HCT116 (cell line): ENCODE measurements around the gene LSM11. TPM values are rescaled to one million over a fixed set of nuclear protein-coding genes. Genes with fewer than 3 reads are reported as not detected.
A peak's percentile ranks its signal among the peaks of the same experiment; 100 is the strongest.

Experiments used
- ATAC-seq: fragments of 200-7000 bp; cut with Tn5 transposase; 2 replicates; pipeline ENCODE4 v1.9.1; 2020; ENCODE audit warnings: mild to moderate bottlenecking, moderate library complexity
- BruUV-seq: library from RNA; stranded (reverse); fragments of 400-500 nt; replicated peaks from 2 replicates; lab custom pipeline; 2021; lab: Mats Ljungman, UMichigan
- CTCF ChIA-PET: fragments of 300-600 bp; sonication (Branson Sonifier 250); formaldehyde crosslinking; loops from one replicate; lab custom pipeline; 2021; ENCODE audit warnings: antibody characterized with exemption; lab: Charles Lee
- POLR2A ChIA-PET: fragments of 300-600, 350-600 bp; sonication (Branson Sonifier 250); formaldehyde crosslinking; loops from one replicate; lab custom pipeline; 2021; ENCODE audit warnings: antibody characterized with exemption; lab: Charles Lee
- RAD21 ChIA-PET, 2 experiments: fragments of 300-600 bp; sonication (Branson Sonifier 250); formaldehyde crosslinking; loops; one replicate each; lab custom pipeline; 2023; ENCODE audit warnings: low total read pairs in 2 of 2; ENCODE audit not compliant: uncharacterized antibody in 2 of 2, unreplicated experiment in 2 of 2, low non-redundant PET in 1 of 2; lab: Charles Lee
- DNase-seq: peaks from one replicate; pipeline ENCODE4 v3.0.0-alpha.2; 2010; ENCODE audit warnings: low read depth, low spot score
- H2AFZ ChIP-seq: fragments of 200-600 bp; shearing (Covaris generic), sonication (generic); 2 replicates; pipeline ENCODE4 v1.6.1; 2017; ENCODE audit warnings: low read depth, mixed run types, mixed read lengths, antibody characterized with exemption, low read length; ENCODE audit not compliant: poor library complexity, severe bottlenecking
- H3K27ac ChIP-seq: 2 replicates; pipeline ENCODE4 v1.5.1; 2012; ENCODE audit warnings: low read depth, low read length
- H3K27me3 ChIP-seq: fragments of 200-600 bp; sonication (generic); 2 replicates; pipeline ENCODE4 v1.6.1; 2016; ENCODE audit warnings: mixed run types, low read length, mixed read lengths; ENCODE audit not compliant: insufficient read depth
- H3K36me3 ChIP-seq, 2 experiments: fragments of 200-500 bp in 1 of 2; fragments of 200-600 bp in 1 of 2; sonication (Bioruptor generic) in 1 of 2; sonication (generic) in 1 of 2; 2 replicates each; pipeline versions ENCODE4 v1.5.1 to v1.6.1; 2014 to 2016; ENCODE audit warnings: low read length in 2 of 2, inconsistent platforms in 1 of 2, mixed read lengths in 1 of 2, mixed run types in 1 of 2; ENCODE audit not compliant: insufficient read depth in 2 of 2, control insufficient read depth in 1 of 2
- H3K4me1 ChIP-seq, 2 experiments: fragments of 200-600 bp in 1 of 2; sonication (generic) in 1 of 2; 2 replicates each; pipeline versions ENCODE4 v1.5.1 to v1.6.1; 2012 to 2017; ENCODE audit warnings: low read length in 2 of 2, inconsistent platforms in 1 of 2, mild to moderate bottlenecking in 1 of 2, mixed read lengths in 1 of 2, mixed run types in 1 of 2, moderate library complexity in 1 of 2; ENCODE audit not compliant: insufficient read depth in 2 of 2, control insufficient read depth in 1 of 2
- H3K4me2 ChIP-seq: fragments of 200-600 bp; sonication (generic); 2 replicates; pipeline ENCODE4 v1.6.1; 2017; ENCODE audit warnings: mixed run types, low read length, mixed read lengths
- H3K4me3 ChIP-seq, 2 experiments: fragments of 200-600 bp in 1 of 2; sonication (generic) in 1 of 2; replicated peaks in 1 of 2; 2 replicates each; pipeline ENCODE4 v1.5.1; 2011 to 2016; ENCODE audit warnings: low read length in 2 of 2, control low read depth in 1 of 2, low read depth in 1 of 2, mild to moderate bottlenecking in 1 of 2, mixed read lengths in 1 of 2, mixed run types in 1 of 2
- H3K79me2 ChIP-seq: fragments of 200-600 bp; sonication (generic); 2 replicates; pipeline ENCODE4 v1.6.1; 2017; ENCODE audit warnings: mild to moderate bottlenecking, mixed run types, low read length, moderate library complexity, mixed read lengths; ENCODE audit not compliant: insufficient read depth
- H3K9ac ChIP-seq: fragments of 200-600 bp; sonication (generic); 2 replicates; pipeline ENCODE4 v1.6.1; 2016; ENCODE audit warnings: low read length, mixed read lengths
- H3K9me2 ChIP-seq: fragments of 200-600 bp; sonication (generic), shearing (Covaris generic); 2 replicates; pipeline ENCODE4 v1.6.1; 2017; ENCODE audit warnings: mixed run types, mild to moderate bottlenecking, moderate library complexity; ENCODE audit not compliant: insufficient read depth
- H3K9me3 ChIP-seq, 2 experiments: fragments of 200-500 bp in 1 of 2; fragments of 200-600 bp in 1 of 2; sonication (Bioruptor generic) in 1 of 2; sonication (generic) in 1 of 2; 2 replicates each; pipeline ENCODE4 v1.6.1; 2014 to 2017; ENCODE audit warnings: low read length in 2 of 2, mixed read lengths in 2 of 2, inconsistent platforms in 1 of 2, low read depth in 1 of 2, mild to moderate bottlenecking in 1 of 2, mixed run types in 1 of 2, moderate library complexity in 1 of 2; ENCODE audit not compliant: control insufficient read depth in 1 of 2, insufficient read depth in 1 of 2
- H4K20me1 ChIP-seq: fragments of 200-600 bp; sonication (generic), shearing (Covaris generic); 2 replicates; pipeline ENCODE4 v1.6.1; 2017; ENCODE audit warnings: mixed run types, mild to moderate bottlenecking, moderate library complexity; ENCODE audit not compliant: insufficient read depth
- CBX3 ChIP-seq: IDR thresholded peaks from 2 replicates; pipeline ENCODE4 v1.6.1; 2012; ENCODE audit warnings: low read depth
- EGR1 ChIP-seq: IDR thresholded peaks from 2 replicates; pipeline ENCODE4 v1.6.1; 2012; ENCODE audit warnings: low read depth
- ELF1 ChIP-seq: IDR thresholded peaks from 2 replicates; pipeline ENCODE4 v1.6.1; 2012; ENCODE audit warnings: low read depth, borderline replicate concordance
- EZH2 ChIP-seq: fragments of 200-600 bp; sonication (generic); IDR thresholded peaks from 2 replicates; pipeline ENCODE4 v1.6.1; 2017; ENCODE audit warnings: antibody characterized with exemption, mixed run types
- EZH2phosphoT487 ChIP-seq: fragments of 200-600 bp; IDR thresholded peaks from 2 replicates; pipeline ENCODE4 v1.6.1; 2018; ENCODE audit warnings: antibody characterized with exemption, borderline replicate concordance
- FOSL1 ChIP-seq: IDR thresholded peaks from 2 replicates; pipeline ENCODE4 v1.6.1; 2012; ENCODE audit warnings: low read depth
- JUND ChIP-seq: IDR thresholded peaks from 2 replicates; pipeline ENCODE4 v1.6.1; 2012
- POLR2A ChIP-seq: IDR thresholded peaks from 2 replicates; pipeline ENCODE4 v1.7.0; 2011; ENCODE audit warnings: borderline replicate concordance; ENCODE audit not compliant: insufficient read depth, insufficient read length; ENCODE audit errors: extremely low read depth
- POLR2AphosphoS5 ChIP-seq: IDR thresholded peaks from 2 replicates; pipeline ENCODE4 v1.6.1; 2011; ENCODE audit warnings: mild to moderate bottlenecking, low read depth, low read length, moderate library complexity
- RAD21 ChIP-seq: IDR thresholded peaks from 2 replicates; pipeline ENCODE4 v1.6.1; 2012; ENCODE audit warnings: low read depth, mild to moderate bottlenecking
- SIN3A ChIP-seq: IDR thresholded peaks from 2 replicates; pipeline ENCODE4 v1.6.1; 2012; ENCODE audit warnings: low read depth
- SP1 ChIP-seq: IDR thresholded peaks from 2 replicates; pipeline ENCODE4 v1.6.1; 2012; ENCODE audit warnings: low read depth
- YY1 ChIP-seq: IDR thresholded peaks from 2 replicates; pipeline ENCODE4 v1.6.1; 2011; ENCODE audit warnings: low read length, low read depth, moderate library complexity, mild to moderate bottlenecking; ENCODE audit not compliant: insufficient replicate concordance; ENCODE audit errors: extremely low read depth
- ZFX ChIP-seq: fragments of 450-650 bp; IDR thresholded peaks from 2 replicates; pipeline ENCODE4 v1.6.1; 2017
- ZNF274 ChIP-seq: fragments of 200-500 bp; sonication (Bioruptor generic); IDR thresholded peaks from 2 replicates; pipeline ENCODE4 v1.6.1; 2014; ENCODE audit warnings: mild to moderate bottlenecking, low read depth, low read length, inconsistent platforms
- intact Hi-C: fragments of 100-400 bp; cut with micrococcal nuclease; formaldehyde crosslinking; loops from 2 replicates; pipeline ENCODE4 v1.10.0; 2022
- total RNA-seq: library from RNA; stranded (reverse); gene quantifications from one replicate; pipeline ENCODE4 v1.2.1, GENCODE V29; 2021; ENCODE audit not compliant: unreplicated experiment
- TF ChIP-seq, protein P1 (sequence below), 3 experiments: fragments of 200-600 bp in 1 of 3; sonication (generic) in 1 of 3; IDR thresholded peaks in 2 of 3; conservative IDR thresholded peaks in 1 of 3; 2 replicates each; pipeline ENCODE4 v1.5.1; 2012 to 2017; ENCODE audit warnings: low read depth in 2 of 3, low read length in 2 of 3, antibody characterized with exemption in 1 of 3, borderline replicate concordance in 1 of 3, control low read depth in 1 of 3, mild to moderate bottlenecking in 1 of 3, mixed read lengths in 1 of 3, mixed run types in 1 of 3, moderate library complexity in 1 of 3; ENCODE audit not compliant: insufficient read depth in 1 of 3
- TF ChIP-seq, protein P2 (sequence below): IDR thresholded peaks from 2 replicates; pipeline ENCODE4 v1.6.1; 2012; ENCODE audit warnings: low read depth
- TF ChIP-seq, protein P3 (sequence below): IDR thresholded peaks from 2 replicates; pipeline ENCODE4 v1.6.1; 2012
- TF ChIP-seq, protein P4 (sequence below): IDR thresholded peaks from 2 replicates; pipeline ENCODE4 v1.6.1; 2012
- TF ChIP-seq, protein P5 (sequence below): IDR thresholded peaks from 2 replicates; pipeline ENCODE4 v1.6.1; 2011; ENCODE audit warnings: mild to moderate bottlenecking, low read length, moderate library complexity; ENCODE audit not compliant: insufficient replicate concordance; ENCODE audit errors: extremely low read depth

Gene LSM11
- total RNA-seq, 1 experiment from 2014 or later, result 6.2 TPM

DNA sequence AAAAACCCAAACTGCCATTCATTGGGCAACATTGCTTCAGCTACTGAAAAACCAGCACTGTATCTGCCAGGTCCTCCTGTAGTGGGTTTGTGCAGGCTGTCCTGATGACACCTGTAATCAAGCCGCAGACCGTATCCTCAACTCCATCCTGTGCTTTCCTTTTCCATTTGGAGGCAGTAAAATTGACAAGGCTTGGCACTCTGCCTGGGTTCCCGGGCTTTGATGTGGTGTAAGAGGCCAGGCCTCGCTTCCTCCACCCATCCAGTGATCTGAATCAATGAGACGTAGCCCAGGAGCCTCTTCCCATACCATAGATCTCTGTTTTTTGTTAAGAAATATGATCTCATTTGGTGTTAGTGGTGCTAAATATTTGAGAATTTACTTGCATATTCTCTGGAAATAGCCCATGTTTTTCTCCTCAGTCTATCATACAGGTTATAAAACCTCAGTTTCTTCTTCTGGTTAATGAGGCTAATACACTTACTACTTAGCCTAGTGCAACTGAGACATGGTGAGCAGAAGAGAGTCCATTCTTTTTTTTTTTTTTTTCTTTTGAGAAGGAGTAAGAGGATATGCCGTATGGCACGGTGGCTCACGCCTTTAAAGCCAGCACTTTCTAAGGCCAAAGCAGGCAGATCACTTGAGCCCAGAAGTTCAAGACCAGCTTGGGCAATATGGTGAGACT is 34.8 kb downstream of the LSM11 start:
- H4K20me1 ChIP-seq, result no peaks in the 10 kb centered on the region
- DNase-seq (peak; percentile 87), ATAC-seq (peak; percentile 90)
- peak overlapping the region; percentile 43 for H3K4me2 ChIP-seq
- peaks cover 7 to 11% of the 10 kb centered on the region in 2 experiments; a peak in 3 of 4 replicates for H3K4me1 ChIP-seq
- no peaks in the 10 kb centered on the region for H3K9me3 ChIP-seq
- H3K27me3 ChIP-seq, result no peaks in the 10 kb centered on the region
- intact Hi-C loops, result no loop called here
- ChIA-PET RAD21 (no interaction called here), POLR2A (interaction anchor here (0.7 kb wide), 1 partner anchor 328 kb away, joined by 3 read pairs; no protein-coding TSS in a partner anchor), CTCF (interaction anchor here (1.3 kb wide), 1 partner anchor 16 kb away, joined by 5 read pairs; no protein-coding TSS in a partner anchor)
- no peaks in the 10 kb centered on the region for H3K36me3 ChIP-seq
- no peak overlapping the region for H3K4me3 ChIP-seq
- no TSS peak for BruUV-seq
- no peaks in the 10 kb centered on the region for H3K9me2 ChIP-seq
- H3K79me2 ChIP-seq, result no peaks in the 10 kb centered on the region
- no peak overlapping the region for H2AFZ ChIP-seq
- no peak overlapping the region for H3K9ac ChIP-seq
- no peak overlapping the region for H3K27ac ChIP-seq
- no peak for TF ChIP-seq EGR1
- TF ChIP-seq, protein P1, sequence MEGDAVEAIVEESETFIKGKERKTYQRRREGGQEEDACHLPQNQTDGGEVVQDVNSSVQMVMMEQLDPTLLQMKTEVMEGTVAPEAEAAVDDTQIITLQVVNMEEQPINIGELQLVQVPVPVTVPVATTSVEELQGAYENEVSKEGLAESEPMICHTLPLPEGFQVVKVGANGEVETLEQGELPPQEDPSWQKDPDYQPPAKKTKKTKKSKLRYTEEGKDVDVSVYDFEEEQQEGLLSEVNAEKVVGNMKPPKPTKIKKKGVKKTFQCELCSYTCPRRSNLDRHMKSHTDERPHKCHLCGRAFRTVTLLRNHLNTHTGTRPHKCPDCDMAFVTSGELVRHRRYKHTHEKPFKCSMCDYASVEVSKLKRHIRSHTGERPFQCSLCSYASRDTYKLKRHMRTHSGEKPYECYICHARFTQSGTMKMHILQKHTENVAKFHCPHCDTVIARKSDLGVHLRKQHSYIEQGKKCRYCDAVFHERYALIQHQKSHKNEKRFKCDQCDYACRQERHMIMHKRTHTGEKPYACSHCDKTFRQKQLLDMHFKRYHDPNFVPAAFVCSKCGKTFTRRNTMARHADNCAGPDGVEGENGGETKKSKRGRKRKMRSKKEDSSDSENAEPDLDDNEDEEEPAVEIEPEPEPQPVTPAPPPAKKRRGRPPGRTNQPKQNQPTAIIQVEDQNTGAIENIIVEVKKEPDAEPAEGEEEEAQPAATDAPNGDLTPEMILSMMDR (IDR thresholded peaks at IDR 0.05 in 2 of 3, conservative IDR thresholded peaks at IDR 0.05 in 1 of 3; ENCODE audit: borderline replicate concordance in 1 of 3, insufficient read depth in 1 of 3, low read depth in 2 of 3, low read length in 2 of 3), result no peak
- TF ChIP-seq, protein P2, sequence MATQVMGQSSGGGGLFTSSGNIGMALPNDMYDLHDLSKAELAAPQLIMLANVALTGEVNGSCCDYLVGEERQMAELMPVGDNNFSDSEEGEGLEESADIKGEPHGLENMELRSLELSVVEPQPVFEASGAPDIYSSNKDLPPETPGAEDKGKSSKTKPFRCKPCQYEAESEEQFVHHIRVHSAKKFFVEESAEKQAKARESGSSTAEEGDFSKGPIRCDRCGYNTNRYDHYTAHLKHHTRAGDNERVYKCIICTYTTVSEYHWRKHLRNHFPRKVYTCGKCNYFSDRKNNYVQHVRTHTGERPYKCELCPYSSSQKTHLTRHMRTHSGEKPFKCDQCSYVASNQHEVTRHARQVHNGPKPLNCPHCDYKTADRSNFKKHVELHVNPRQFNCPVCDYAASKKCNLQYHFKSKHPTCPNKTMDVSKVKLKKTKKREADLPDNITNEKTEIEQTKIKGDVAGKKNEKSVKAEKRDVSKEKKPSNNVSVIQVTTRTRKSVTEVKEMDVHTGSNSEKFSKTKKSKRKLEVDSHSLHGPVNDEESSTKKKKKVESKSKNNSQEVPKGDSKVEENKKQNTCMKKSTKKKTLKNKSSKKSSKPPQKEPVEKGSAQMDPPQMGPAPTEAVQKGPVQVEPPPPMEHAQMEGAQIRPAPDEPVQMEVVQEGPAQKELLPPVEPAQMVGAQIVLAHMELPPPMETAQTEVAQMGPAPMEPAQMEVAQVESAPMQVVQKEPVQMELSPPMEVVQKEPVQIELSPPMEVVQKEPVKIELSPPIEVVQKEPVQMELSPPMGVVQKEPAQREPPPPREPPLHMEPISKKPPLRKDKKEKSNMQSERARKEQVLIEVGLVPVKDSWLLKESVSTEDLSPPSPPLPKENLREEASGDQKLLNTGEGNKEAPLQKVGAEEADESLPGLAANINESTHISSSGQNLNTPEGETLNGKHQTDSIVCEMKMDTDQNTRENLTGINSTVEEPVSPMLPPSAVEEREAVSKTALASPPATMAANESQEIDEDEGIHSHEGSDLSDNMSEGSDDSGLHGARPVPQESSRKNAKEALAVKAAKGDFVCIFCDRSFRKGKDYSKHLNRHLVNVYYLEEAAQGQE, result no peak
- TF ChIP-seq CBX3, result peak; percentile 79; the same call in 1 of the 2 replicates
- no peak for TF ChIP-seq FOSL1
- no peak for TF ChIP-seq YY1
- TF ChIP-seq EZH2phosphoT487, result no peak
- TF ChIP-seq SP1, result peak; percentile 52
- TF ChIP-seq, protein P3, sequence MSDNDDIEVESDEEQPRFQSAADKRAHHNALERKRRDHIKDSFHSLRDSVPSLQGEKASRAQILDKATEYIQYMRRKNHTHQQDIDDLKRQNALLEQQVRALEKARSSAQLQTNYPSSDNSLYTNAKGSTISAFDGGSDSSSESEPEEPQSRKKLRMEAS, result 0 out of 2 replicates have a peak, but pooled peaks have one; percentile 28
- TF ChIP-seq SIN3A, result peak; percentile 67
- TF ChIP-seq EZH2, result no peak
- no peak for TF ChIP-seq RAD21
- no peak for TF ChIP-seq ZFX
- TF ChIP-seq, protein P4, sequence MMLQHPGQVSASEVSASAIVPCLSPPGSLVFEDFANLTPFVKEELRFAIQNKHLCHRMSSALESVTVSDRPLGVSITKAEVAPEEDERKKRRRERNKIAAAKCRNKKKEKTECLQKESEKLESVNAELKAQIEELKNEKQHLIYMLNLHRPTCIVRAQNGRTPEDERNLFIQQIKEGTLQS, result no peak
- TF ChIP-seq POLR2A, result no peak
- TF ChIP-seq ELF1, result no peak
- no peak for TF ChIP-seq ZNF274
- peak; percentile 46; the same call in 1 of the 2 replicates for TF ChIP-seq POLR2AphosphoS5
- TF ChIP-seq JUND, result peak; percentile 59
- TF ChIP-seq, protein P5, sequence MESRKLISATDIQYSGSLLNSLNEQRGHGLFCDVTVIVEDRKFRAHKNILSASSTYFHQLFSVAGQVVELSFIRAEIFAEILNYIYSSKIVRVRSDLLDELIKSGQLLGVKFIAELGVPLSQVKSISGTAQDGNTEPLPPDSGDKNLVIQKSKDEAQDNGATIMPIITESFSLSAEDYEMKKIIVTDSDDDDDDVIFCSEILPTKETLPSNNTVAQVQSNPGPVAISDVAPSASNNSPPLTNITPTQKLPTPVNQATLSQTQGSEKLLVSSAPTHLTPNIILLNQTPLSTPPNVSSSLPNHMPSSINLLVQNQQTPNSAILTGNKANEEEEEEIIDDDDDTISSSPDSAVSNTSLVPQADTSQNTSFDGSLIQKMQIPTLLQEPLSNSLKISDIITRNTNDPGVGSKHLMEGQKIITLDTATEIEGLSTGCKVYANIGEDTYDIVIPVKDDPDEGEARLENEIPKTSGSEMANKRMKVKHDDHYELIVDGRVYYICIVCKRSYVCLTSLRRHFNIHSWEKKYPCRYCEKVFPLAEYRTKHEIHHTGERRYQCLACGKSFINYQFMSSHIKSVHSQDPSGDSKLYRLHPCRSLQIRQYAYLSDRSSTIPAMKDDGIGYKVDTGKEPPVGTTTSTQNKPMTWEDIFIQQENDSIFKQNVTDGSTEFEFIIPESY, result no peak
